ENCODE data around the gene SPRR1B.

SPRR1B gene

GRCh38 chr1:153023109-153023508 is 7.9 kb upstream of the SPRR1B start:
- no peak for ATAC-seq
- TF ChIP-seq ESRRG (CRISPR knock-in tag; IDR thresholded peaks at IDR 0.05) (no peak), ZNF8 (CRISPR knock-in tag; IDR thresholded peaks at IDR 0.05) (no peak), ZFP3 (CRISPR knock-in tag; IDR thresholded peaks at IDR 0.05) (no peak), RARB (CRISPR knock-in tag; IDR thresholded peaks at IDR 0.05) (no peak), ARNTL (CRISPR knock-in tag; IDR thresholded peaks at IDR 0.05; ENCODE audit: borderline replicate concordance, low read depth) (no peak), TCF4 (CRISPR knock-in tag; IDR thresholded peaks at IDR 0.05; ENCODE audit: borderline replicate concordance) (no peak), CSDC2 (CRISPR knock-in tag; IDR thresholded peaks at IDR 0.05) (no peak), TOX (CRISPR knock-in tag; IDR thresholded peaks at IDR 0.05; ENCODE audit: borderline replicate concordance) (no peak), CREB5 (CRISPR knock-in tag; IDR thresholded peaks at IDR 0.05; ENCODE audit: low read depth) (no peak), ZNF70 (CRISPR knock-in tag; IDR thresholded peaks at IDR 0.05) (no peak), PPARA (CRISPR knock-in tag; IDR thresholded peaks at IDR 0.05; ENCODE audit: borderline replicate concordance) (no peak), GLIS3 (CRISPR knock-in tag; IDR thresholded peaks at IDR 0.05) (no peak), ZFP30 (CRISPR knock-in tag; IDR thresholded peaks at IDR 0.05) (no peak), ISL1 (CRISPR knock-in tag; IDR thresholded peaks at IDR 0.05) (no peak), ZC3H10 (CRISPR knock-in tag; IDR thresholded peaks at IDR 0.05) (no peak), PATZ1 (CRISPR knock-in tag; IDR thresholded peaks at IDR 0.05; ENCODE audit: borderline replicate concordance) (no peak), CSRNP3 (CRISPR knock-in tag; IDR thresholded peaks at IDR 0.05) (no peak)

GRCh38 chr1:153024413-153024812 is 6.6 kb upstream of the SPRR1B start:
- no peak for ATAC-seq
- TF ChIP-seq TOX (CRISPR knock-in tag; IDR thresholded peaks at IDR 0.05; ENCODE audit: borderline replicate concordance), result no peak
- no peak for TF ChIP-seq SNAI2 (CRISPR knock-in tag; IDR thresholded peaks at IDR 0.05)
- TF ChIP-seq ZC3H10 (CRISPR knock-in tag; IDR thresholded peaks at IDR 0.05), result no peak
- TF ChIP-seq BACH2 (CRISPR knock-in tag; IDR thresholded peaks at IDR 0.05; ENCODE audit: borderline replicate concordance), result no peak
- TF ChIP-seq ARNTL (CRISPR knock-in tag; IDR thresholded peaks at IDR 0.05; ENCODE audit: borderline replicate concordance, low read depth), result no peak
- no peak for TF ChIP-seq OSR1 (CRISPR knock-in tag; IDR thresholded peaks at IDR 0.05)
- TF ChIP-seq ISL1 (CRISPR knock-in tag; IDR thresholded peaks at IDR 0.05), result no peak
- no peak for TF ChIP-seq ZFP30 (CRISPR knock-in tag; IDR thresholded peaks at IDR 0.05)
- no peak for TF ChIP-seq PPARA (CRISPR knock-in tag; IDR thresholded peaks at IDR 0.05; ENCODE audit: borderline replicate concordance)
- TF ChIP-seq ESRRG (CRISPR knock-in tag; IDR thresholded peaks at IDR 0.05), result no peak
- no peak for TF ChIP-seq CSRNP3 (CRISPR knock-in tag; IDR thresholded peaks at IDR 0.05)
- TF ChIP-seq CREB5 (CRISPR knock-in tag; IDR thresholded peaks at IDR 0.05; ENCODE audit: low read depth), result no peak
- no peak for TF ChIP-seq ZNF565 (CRISPR knock-in tag; conservative IDR thresholded peaks at IDR 0.05; ENCODE audit: low read depth)
- TF ChIP-seq POU6F1 (CRISPR knock-in tag; IDR thresholded peaks at IDR 0.05; ENCODE audit: borderline replicate concordance, low read depth), result no peak
- no peak for TF ChIP-seq TCF4 (CRISPR knock-in tag; IDR thresholded peaks at IDR 0.05; ENCODE audit: borderline replicate concordance)
- TF ChIP-seq TSHZ2 (CRISPR knock-in tag; IDR thresholded peaks at IDR 0.05), result no peak
- no peak for TF ChIP-seq GLIS3 (CRISPR knock-in tag; IDR thresholded peaks at IDR 0.05)
- TF ChIP-seq RARB (CRISPR knock-in tag; IDR thresholded peaks at IDR 0.05), result no peak

Measured in SK-N-SH treated with all-trans-retinoic acid at 6 μM for 48 hours (cell line).